Urinary bladder (tissue), 4 donors: Measurements from ENCODE around the gene GET3. TPM values are rescaled to one million over a fixed set of nuclear protein-coding genes. Genes with fewer than 3 reads are reported as not detected.
"Not testable (repeated sequence)": the region's sequence is repeated elsewhere in the genome, so short reads cannot be mapped to it uniquely, and the experiment has no call there.

Experiments
- DNase-seq: peaks from one replicate; pipeline ENCODE4 v3.0.0-alpha.2; 2015; ENCODE audit errors: extremely low spot score
- H3K27ac ChIP-seq: one replicate; pipeline ENCODE4 v1.5.1; 2013; ENCODE audit warnings: low read depth, mild to moderate bottlenecking, moderate library complexity
- H3K36me3 ChIP-seq: one replicate; pipeline ENCODE4 v1.6.1; 2013; ENCODE audit warnings: mild to moderate bottlenecking, moderate library complexity; ENCODE audit not compliant: insufficient read depth
- H3K4me1 ChIP-seq: one replicate; pipeline ENCODE4 v1.6.1; 2013; ENCODE audit warnings: mild to moderate bottlenecking, moderate library complexity; ENCODE audit not compliant: insufficient read depth
- H3K4me3 ChIP-seq: one replicate; pipeline ENCODE4 v1.5.1; 2013; ENCODE audit warnings: low read depth, low read length
- WGBS: extraction: QIAGEN DNeasy Blood & Tissue Kit; methylation state at CpG from one replicate; pipeline ENCODE4 v1.1.7; 2013; 5-methylcytosine and 5-hydroxymethylcytosine counted together
- polyA plus RNA-seq: library from polyadenylated mRNA; stranded (reverse); fragments of 200-250 nt; gene quantifications from one replicate; pipeline ENCODE4 v1.2.3, GENCODE V29; 2013
- total RNA-seq: library from RNA; depleted of rRNA; stranded (reverse); fragments of >200 nt; gene quantifications from one replicate; pipeline ENCODE4 v1.2.3, GENCODE V29; 2014
- donor health status: healthy with polysubstance abuse.
- donor health status: healthy.

GET3 gene
- total RNA-seq, result 22.7 TPM
- polyA plus RNA-seq, result 84.4 TPM

GRCh38 chr19:12736995-12737834, at the start of gene GET3:
GET3 (plus strand) TSS chr19:12737497; CDS start chr19:12737506, 9 bp downstream.
- WGBS, result under 1% methylated on average over 29 of the region's 29 CpGs
- no peaks in the 10 kb centered on the region for H3K36me3 ChIP-seq

DNA sequence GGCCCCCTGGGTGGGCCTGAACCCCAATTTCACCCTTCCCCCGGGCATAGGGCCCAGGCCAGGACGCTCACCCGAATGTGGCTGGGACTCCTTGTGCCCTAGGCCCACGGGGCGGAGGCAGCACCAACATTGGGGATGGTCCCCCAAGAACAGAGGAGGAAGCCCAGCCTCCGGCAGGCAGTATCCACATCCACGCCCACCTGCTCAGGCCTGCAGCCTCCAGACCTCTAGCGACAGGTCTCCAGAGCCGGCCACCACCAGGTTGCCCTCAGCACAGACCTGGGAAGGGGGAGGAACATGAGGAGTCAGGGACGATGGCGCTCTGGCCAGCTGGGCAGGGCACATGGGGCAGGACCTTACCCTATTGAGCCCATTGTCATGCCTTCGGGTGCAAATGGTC, 48.3 kb upstream of the GET3 start:
- DNase-seq, result no peak
- no peak overlapping the region for H3K27ac ChIP-seq
- H3K4me1 ChIP-seq, result no peaks in the 10 kb centered on the region
- 94% methylated on average over 12 of the region's 12 CpGs for WGBS
- no peaks in the 10 kb centered on the region for H3K36me3 ChIP-seq
- H3K4me3 ChIP-seq, result no peak overlapping the region

More at GRCh38 chr19:12736995-12737834, at the start of gene GET3:
- H3K4me3 ChIP-seq, result peak within 1 kb of the TSS; percentile 81
- DNase-seq, result peak; percentile 99
- no peak within 1 kb of the TSS for H3K27ac ChIP-seq
- H3K4me1 ChIP-seq, result peaks cover 1% of the 10 kb centered on the region

GRCh38 chr19:12689581-12690216, 47.6 kb upstream of the GET3 start:
- Histone ChIP-seq H3K4me1 (no peaks in the 10 kb centered on the region), H3K36me3 (no peaks in the 10 kb centered on the region), H3K27ac (no peak overlapping the region), H3K4me3 (no peak overlapping the region)
- no peak for DNase-seq
- WGBS, result 75% methylated on average over 26 of the region's 26 CpGs

- Histone ChIP-seq H3K4me3 (no peak overlapping the region), H3K4me1 (peaks cover 2% of the 10 kb centered on the region), H3K36me3 (no peaks in the 10 kb centered on the region), H3K27ac (no peak overlapping the region)
- DNase-seq, result no peak
- 87% methylated on average over 5 of the region's 5 CpGs for WGBS
Measured at GRCh38 chr19:12692960-12693359, 44.3 kb upstream of the GET3 start.

DNA sequence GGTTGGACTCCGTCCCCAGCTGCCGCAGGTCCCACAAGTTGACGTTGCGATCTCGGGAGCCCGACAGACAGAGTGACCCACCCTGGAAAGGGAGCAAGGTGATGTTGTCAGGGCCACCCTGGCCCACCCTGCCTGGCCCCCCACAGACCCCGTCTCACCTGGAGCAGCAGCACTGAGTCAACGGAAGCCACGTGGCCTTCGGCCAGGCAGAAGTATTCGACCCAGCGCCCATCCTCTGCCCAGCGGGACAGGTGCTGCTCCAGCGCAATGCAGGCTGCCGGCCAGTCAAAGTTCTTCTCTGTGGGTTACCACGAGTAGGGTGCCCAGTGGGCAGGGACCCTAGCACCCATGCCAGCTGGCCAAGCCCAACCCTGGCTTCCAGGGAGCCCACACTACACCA, 42.7 kb upstream of the GET3 start:
- Histone ChIP-seq H3K4me1 (peaks cover 2% of the 10 kb centered on the region), H3K4me3 (no peak overlapping the region), H3K36me3 (no peaks in the 10 kb centered on the region), H3K27ac (no peak overlapping the region)
- 94% methylated on average over 16 of the region's 16 CpGs for WGBS
- no peak for DNase-seq

DNA sequence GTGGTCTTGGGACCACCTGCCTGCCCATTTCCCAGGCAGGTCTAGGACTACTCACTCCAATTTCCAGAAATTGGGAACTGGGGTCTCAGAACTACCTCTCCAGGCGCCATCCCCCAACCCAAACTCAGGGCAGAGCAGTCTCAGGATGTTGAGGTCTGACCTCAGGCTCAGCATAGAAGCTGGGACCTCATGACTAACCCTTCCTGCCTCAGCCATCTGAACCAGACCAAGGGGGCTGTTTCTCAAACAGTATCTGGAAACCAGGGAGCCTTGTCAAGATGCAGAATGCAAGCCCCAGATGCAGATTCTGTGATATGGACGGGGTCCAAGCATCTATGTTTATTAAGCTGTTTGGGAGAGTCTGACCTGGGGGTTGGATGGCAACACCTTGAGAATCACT, 42.2 kb upstream of the GET3 start:
- no peak overlapping the region for H3K4me3 ChIP-seq
- DNase-seq, result no peak
- H3K36me3 ChIP-seq, result no peaks in the 10 kb centered on the region
- 65% methylated on average over 2 of the region's 2 CpGs for WGBS
- no peak overlapping the region for H3K27ac ChIP-seq
- H3K4me1 ChIP-seq, result peaks cover 2% of the 10 kb centered on the region

- peak overlapping the region; percentile 73 for H3K4me3 ChIP-seq
- WGBS, result 72% methylated on average over 1 of the region's 1 CpG
Measured at GRCh38 chr19:12695514-12695913, 41.8 kb upstream of the GET3 start.

DNA sequence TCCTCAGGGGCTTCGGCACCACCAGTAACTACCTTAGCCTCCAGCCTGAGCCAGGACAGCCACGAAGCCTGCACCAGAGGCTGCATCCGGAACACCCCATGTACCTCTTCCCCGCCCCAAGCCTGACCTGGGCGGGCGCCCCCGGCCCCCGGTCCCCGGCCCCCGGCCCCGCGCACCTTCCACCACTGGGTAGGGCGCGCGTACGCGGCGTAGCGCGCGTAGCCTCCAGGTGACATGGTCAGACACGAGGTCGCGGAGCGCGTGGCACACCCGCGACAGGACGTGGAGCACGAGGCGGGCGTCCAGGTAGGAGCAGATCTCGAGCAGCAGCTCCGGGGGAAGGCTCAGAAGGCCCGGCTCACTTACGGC, 41.3 kb upstream of the GET3 start:
- no peaks in the 10 kb centered on the region for H3K36me3 ChIP-seq
- 4% methylated on average over 36 of the region's 36 CpGs for WGBS
- H3K4me1 ChIP-seq, result peaks cover 2% of the 10 kb centered on the region
- no peak overlapping the region for H3K27ac ChIP-seq
- peak overlapping the region; percentile 73 for H3K4me3 ChIP-seq
- DNase-seq, result no peak

More at GRCh38 chr19:12695514-12695913, 41.8 kb upstream of the GET3 start:
- H3K4me1 ChIP-seq, result peaks cover 2% of the 10 kb centered on the region
- no peak overlapping the region for H3K27ac ChIP-seq
- DNase-seq, result no peak
- H3K36me3 ChIP-seq, result no peaks in the 10 kb centered on the region

GRCh38 chr19:12696366-12697335, 40.6 kb upstream of the GET3 start, which contains the start of gene FBXW9:
FBXW9 (minus strand) TSS chr19:12696631; CDS start chr19:12696581, 50 bp downstream.
- no peaks in the 10 kb centered on the region for H3K36me3 ChIP-seq
- peak within 1 kb of the TSS; percentile 73 for H3K4me3 ChIP-seq
- peak; percentile 89 for DNase-seq
- peaks cover 2% of the 10 kb centered on the region for H3K4me1 ChIP-seq
- H3K27ac ChIP-seq, result peak within 1 kb of the TSS; percentile 93
- WGBS, result 6% methylated on average over 59 of the region's 59 CpGs

DNA sequence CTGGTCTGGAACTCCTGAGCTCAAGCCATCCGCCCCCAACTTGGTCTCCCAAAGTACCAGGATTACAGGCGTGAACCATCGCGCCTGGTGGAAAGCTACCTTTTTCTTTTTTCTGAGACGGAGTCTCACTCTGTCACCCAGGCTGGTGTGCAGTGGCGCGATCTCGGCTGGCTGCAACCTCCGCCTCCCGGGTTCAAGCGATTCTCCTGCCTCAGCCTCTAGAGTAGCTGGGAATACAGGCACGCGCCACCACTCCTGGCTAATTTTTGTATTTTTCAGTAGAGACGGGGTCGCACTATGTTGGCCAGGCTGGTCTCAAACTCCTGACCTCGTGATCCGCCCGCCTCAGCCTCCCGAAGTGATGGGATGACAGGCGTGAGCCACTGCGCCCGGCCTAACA, 39.9 kb upstream of the GET3 start:
- not testable (repeated sequence) for DNase-seq, H3K36me3 ChIP-seq, H3K27ac ChIP-seq, H3K4me3 ChIP-seq, H3K4me1 ChIP-seq
- WGBS, result 95% methylated on average over 22 of the region's 22 CpGs

GRCh38 chr19:12698138-12698537, 39.2 kb upstream of the GET3 start:
- no peak for DNase-seq
- no peak overlapping the region for H3K27ac ChIP-seq
- 80% methylated on average over 6 of the region's 6 CpGs for WGBS
- H3K4me3 ChIP-seq, result no peak overlapping the region
- peaks cover 2% of the 10 kb centered on the region for H3K4me1 ChIP-seq
- H3K36me3 ChIP-seq, result peaks cover 5% of the 10 kb centered on the region

GRCh38 chr19:12701596-12702282, 35.6 kb upstream of the GET3 start:
- no peak overlapping the region for H3K4me3 ChIP-seq
- no peak for DNase-seq
- peaks cover 2% of the 10 kb centered on the region for H3K4me1 ChIP-seq
- whole genome bisulfite sequencing, result 88% methylated on average over 33 of the region's 33 CpGs
- H3K27ac ChIP-seq, result no peak overlapping the region
- peaks cover 10% of the 10 kb centered on the region for H3K36me3 ChIP-seq

GRCh38 chr19:12703046-12703445, 34.3 kb upstream of the GET3 start:
- Histone ChIP-seq H3K27ac (no peak overlapping the region), H3K4me1 (no peaks in the 10 kb centered on the region), H3K36me3 (peaks cover 13% of the 10 kb centered on the region), H3K4me3 (no peak overlapping the region)
- 58% methylated on average over 9 of the region's 9 CpGs for WGBS
- DNase-seq, result no peak
